ENCODE data around the gene GRIK4. TPM values are rescaled to one million over a fixed set of nuclear protein-coding genes. Genes with fewer than 3 reads are reported as not detected.
A peak's percentile ranks its signal among the peaks of the same experiment; 100 is the strongest.

Gene GRIK4
- total and polyA plus RNA-seq, 11 donors = 0.04 to 0.45 (median 0.12) TPM; not detected in 6

DNA sequence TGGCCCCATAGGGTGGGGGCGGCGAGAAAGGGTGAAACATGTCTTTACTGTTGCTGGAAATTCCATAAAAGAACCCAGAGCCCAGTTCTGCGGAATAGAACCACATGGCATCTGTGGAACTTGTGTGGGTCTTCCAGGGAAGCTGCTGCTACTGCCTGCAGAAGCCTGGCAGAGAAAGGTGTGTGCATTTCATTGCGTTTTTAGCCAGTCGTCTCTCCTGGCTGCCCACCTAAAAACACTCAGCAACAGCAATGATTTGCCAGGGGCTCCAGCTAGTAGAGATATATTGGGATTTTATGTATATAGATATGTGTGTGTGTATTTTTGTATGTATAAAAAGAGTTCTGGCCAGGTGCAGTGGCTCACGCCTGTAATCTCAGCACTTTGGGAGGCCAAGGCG lies 385.1 kb downstream of the GRIK4 start:
- DNase-seq (no peak), ATAC-seq (no peak)
- no peaks in the 10 kb centered on the region for H3K36me3 ChIP-seq
- H3K4me3 ChIP-seq = no peak overlapping the region
- no peak for TF ChIP-seq POLR2A (IDR thresholded peaks at IDR 0.05)
- TF ChIP-seq, protein P1, sequence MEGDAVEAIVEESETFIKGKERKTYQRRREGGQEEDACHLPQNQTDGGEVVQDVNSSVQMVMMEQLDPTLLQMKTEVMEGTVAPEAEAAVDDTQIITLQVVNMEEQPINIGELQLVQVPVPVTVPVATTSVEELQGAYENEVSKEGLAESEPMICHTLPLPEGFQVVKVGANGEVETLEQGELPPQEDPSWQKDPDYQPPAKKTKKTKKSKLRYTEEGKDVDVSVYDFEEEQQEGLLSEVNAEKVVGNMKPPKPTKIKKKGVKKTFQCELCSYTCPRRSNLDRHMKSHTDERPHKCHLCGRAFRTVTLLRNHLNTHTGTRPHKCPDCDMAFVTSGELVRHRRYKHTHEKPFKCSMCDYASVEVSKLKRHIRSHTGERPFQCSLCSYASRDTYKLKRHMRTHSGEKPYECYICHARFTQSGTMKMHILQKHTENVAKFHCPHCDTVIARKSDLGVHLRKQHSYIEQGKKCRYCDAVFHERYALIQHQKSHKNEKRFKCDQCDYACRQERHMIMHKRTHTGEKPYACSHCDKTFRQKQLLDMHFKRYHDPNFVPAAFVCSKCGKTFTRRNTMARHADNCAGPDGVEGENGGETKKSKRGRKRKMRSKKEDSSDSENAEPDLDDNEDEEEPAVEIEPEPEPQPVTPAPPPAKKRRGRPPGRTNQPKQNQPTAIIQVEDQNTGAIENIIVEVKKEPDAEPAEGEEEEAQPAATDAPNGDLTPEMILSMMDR (IDR thresholded peaks at IDR 0.05) = no peak
- intact Hi-C loops (cut with DNase I) = no loop called here
- no peak overlapping the region for H3K27ac ChIP-seq
- no peaks in the 10 kb centered on the region for H3K9me3 ChIP-seq
- no peaks in the 10 kb centered on the region for H3K4me1 ChIP-seq
- peaks cover 0 to 40% (median 5%) of the 10 kb centered on the region in 9 donors for H3K27me3 ChIP-seq
- 89 to 94% (median 91%) methylated on average over 7 of the region's 7 CpGs for WGBS, 4 donors

DNA sequence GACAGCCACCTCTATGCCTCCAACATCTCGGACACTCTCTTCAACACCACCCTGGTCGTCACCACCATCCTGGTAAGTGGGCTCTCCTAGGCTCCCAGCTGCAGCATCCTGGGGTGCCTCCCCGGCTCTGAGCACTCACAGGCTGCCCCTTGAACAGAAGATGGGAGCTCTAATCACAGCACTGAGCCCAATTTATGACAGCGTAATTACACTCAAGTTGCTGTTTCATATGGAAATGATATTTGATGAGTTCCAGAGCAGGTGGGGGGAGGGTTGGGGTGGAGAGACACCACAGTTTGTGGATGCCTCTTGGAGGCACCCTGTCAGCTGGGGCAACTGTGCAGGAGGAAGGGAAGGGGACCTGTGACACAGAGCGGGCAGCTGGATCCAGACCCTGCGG lies 387.0 kb downstream of the GRIK4 start:
- Histone ChIP-seq H3K27ac (no peak overlapping the region), H3K9me3 (no peaks in the 10 kb centered on the region), H3K4me1 (no peaks in the 10 kb centered on the region), H3K27me3 (peaks cover 0 to 49% (median 6%) of the 10 kb centered on the region in 9 donors), H3K4me3 (no peak overlapping the region), H3K36me3 (no peaks in the 10 kb centered on the region)
- intact Hi-C loops (cut with DNase I) = no loop called here
- TF ChIP-seq POLR2A (IDR thresholded peaks at IDR 0.05) = no peak
- TF ChIP-seq, protein P1 (IDR thresholded peaks at IDR 0.05) = no peak
- WGBS, 4 donors = 68 to 77% (median 75%) methylated on average over 6 of the region's 6 CpGs
- ATAC-seq (no peak), DNase-seq (no peak)

DNA sequence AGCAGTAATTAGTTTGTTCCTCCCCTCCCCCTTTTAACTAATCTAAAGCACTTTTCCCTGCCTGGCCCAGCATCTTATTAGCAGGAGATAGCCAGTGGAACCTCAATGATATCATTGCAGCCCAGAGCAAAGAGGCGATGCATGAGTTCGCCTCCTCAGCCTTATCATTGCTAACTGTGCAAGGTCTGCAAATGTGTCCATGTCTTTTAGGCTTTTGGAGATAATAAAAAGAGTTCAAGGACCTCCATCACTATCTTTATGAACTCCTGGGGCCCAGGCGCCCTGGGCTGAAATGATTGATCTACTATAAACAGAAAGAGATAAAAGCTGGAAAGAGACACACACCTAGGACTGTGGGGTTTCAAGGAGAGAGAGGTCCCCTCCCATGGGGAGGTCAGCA lies 388.2 kb downstream of the GRIK4 start:
- Histone ChIP-seq H3K27ac (no peak overlapping the region), H3K27me3 (peaks cover 0 to 59% (median 6%) of the 10 kb centered on the region in 9 donors), H3K4me1 (no peaks in the 10 kb centered on the region), H3K4me3 (no peak overlapping the region), H3K36me3 (no peaks in the 10 kb centered on the region), H3K9me3 (no peaks in the 10 kb centered on the region)
- no peak for TF ChIP-seq POLR2A (IDR thresholded peaks at IDR 0.05)
- TF ChIP-seq, protein P1 (IDR thresholded peaks at IDR 0.05) = no peak
- intact Hi-C loops (cut with DNase I) = no loop called here
- 65 to 79% (median 66%) methylated on average over 3 of the region's 3 CpGs for WGBS, 4 donors
- DNase-seq (no peak), ATAC-seq (no peak)

DNA sequence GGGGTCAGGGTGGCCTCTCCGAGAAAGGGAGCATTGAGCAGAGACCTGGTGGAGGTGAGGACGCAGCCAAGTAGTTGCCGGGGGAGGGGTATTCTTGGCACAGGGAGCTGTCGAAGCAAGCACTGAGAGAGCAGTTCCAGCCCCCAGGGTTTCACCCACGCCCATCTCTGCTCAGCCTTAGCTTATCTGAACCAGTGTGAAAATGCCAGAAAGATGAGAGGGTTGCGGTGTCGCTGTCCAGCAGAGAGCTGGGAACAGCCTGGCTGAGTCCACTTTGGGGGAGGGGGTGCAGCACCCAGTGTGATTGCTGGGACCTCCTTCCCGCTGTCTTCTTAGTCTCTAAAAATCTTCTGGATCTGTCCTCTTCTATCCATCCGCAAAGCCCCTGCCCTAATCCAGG lies 389.1 kb downstream of the GRIK4 start:
- H3K4me1 ChIP-seq = no peaks in the 10 kb centered on the region
- no peaks in the 10 kb centered on the region for H3K36me3 ChIP-seq
- H3K4me3 ChIP-seq = no peak overlapping the region
- peaks cover 0 to 59% (median 6%) of the 10 kb centered on the region in 9 donors for H3K27me3 ChIP-seq
- TF ChIP-seq POLR2A (IDR thresholded peaks at IDR 0.05) = no peak
- TF ChIP-seq, protein P1 (IDR thresholded peaks at IDR 0.05) = no peak
- no peak overlapping the region for H3K27ac ChIP-seq
- intact Hi-C loops (cut with DNase I) = no loop called here
- DNase-seq (no peak), ATAC-seq (peak in 1 of 4 donors; percentile 47)
- no peaks in the 10 kb centered on the region for H3K9me3 ChIP-seq
- 22 to 36% (median 34%) methylated on average over 9 of the region's 9 CpGs for WGBS, 4 donors
